A549 (cell line): ENCODE measurements around the gene GNPTG.

ENCODE experiments used
- BHLHE40 ChIP-seq: IDR thresholded peaks from 2 replicates; pipeline ENCODE4 v1.6.1; 2012; ENCODE audit warnings: low read depth, low read length, inconsistent platforms
- RFX5 ChIP-seq: fragments of 450-650 bp; IDR thresholded peaks from 2 replicates; pipeline ENCODE4 v1.7.1; 2014; ENCODE audit warnings: antibody characterized with exemption, mild to moderate bottlenecking, moderate library complexity
- RNF2 ChIP-seq: fragments of 200-600 bp; sonication (generic); IDR thresholded peaks from 2 replicates; pipeline ENCODE4 v1.6.1; 2016; ENCODE audit warnings: low read depth, mild to moderate bottlenecking, antibody characterized with exemption, moderate library complexity, borderline replicate concordance
- TF ChIP-seq, protein P1 (sequence below): fragments of >200 bp; sonication (Bioruptor Twin); formaldehyde crosslinking; IDR thresholded peaks from 2 replicates; pipeline ENCODE4 v1.6.1; 2016
- TF ChIP-seq, protein P2 (sequence below): IDR thresholded peaks from 2 replicates; pipeline ENCODE4 v1.6.1; 2012
- TF ChIP-seq, protein P3 (sequence below): fragments of >200 bp; sonication (Bioruptor Twin); formaldehyde crosslinking; IDR thresholded peaks from 3 replicates; pipeline ENCODE4 v1.5.1; 2016
- TF ChIP-seq, protein P4 (sequence below): fragments of 200-600 bp; sonication (generic); IDR thresholded peaks from 2 replicates; pipeline ENCODE4 v1.6.1; 2016; ENCODE audit warnings: antibody characterized with exemption, mild to moderate bottlenecking, moderate library complexity

DNA sequence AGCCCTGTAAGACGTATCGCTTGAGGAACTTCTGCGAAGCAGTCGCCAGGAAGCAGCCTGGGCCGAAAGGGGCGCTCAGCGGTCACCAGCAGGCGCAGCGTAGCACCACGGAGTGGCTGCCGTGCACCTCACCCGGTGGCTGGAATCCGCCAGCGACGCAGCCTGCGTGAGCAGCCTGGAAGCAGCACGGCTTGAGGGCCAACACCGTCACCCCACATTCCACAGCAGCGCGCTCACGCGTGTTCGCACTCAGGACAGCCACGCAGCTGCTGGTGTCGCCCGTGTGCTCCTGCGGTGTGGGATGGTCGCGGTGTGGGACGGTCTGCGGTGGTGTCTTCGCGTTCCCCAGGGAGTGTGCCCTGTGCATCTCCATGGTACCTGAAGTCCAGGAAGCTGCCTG is 32.7 kb upstream of the GNPTG start:
- TF ChIP-seq, protein P1, sequence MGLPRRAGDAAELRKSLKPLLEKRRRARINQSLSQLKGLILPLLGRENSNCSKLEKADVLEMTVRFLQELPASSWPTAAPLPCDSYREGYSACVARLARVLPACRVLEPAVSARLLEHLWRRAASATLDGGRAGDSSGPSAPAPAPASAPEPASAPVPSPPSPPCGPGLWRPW: no peak
- TF ChIP-seq, protein P2, sequence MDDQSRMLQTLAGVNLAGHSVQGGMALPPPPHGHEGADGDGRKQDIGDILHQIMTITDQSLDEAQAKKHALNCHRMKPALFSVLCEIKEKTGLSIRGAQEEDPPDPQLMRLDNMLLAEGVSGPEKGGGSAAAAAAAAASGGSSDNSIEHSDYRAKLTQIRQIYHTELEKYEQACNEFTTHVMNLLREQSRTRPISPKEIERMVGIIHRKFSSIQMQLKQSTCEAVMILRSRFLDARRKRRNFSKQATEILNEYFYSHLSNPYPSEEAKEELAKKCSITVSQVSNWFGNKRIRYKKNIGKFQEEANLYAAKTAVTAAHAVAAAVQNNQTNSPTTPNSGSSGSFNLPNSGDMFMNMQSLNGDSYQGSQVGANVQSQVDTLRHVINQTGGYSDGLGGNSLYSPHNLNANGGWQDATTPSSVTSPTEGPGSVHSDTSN: no peak
- TF ChIP-seq RFX5 (no peak), RNF2 (no peak), BHLHE40 (no peak)
- TF ChIP-seq, protein P3, sequence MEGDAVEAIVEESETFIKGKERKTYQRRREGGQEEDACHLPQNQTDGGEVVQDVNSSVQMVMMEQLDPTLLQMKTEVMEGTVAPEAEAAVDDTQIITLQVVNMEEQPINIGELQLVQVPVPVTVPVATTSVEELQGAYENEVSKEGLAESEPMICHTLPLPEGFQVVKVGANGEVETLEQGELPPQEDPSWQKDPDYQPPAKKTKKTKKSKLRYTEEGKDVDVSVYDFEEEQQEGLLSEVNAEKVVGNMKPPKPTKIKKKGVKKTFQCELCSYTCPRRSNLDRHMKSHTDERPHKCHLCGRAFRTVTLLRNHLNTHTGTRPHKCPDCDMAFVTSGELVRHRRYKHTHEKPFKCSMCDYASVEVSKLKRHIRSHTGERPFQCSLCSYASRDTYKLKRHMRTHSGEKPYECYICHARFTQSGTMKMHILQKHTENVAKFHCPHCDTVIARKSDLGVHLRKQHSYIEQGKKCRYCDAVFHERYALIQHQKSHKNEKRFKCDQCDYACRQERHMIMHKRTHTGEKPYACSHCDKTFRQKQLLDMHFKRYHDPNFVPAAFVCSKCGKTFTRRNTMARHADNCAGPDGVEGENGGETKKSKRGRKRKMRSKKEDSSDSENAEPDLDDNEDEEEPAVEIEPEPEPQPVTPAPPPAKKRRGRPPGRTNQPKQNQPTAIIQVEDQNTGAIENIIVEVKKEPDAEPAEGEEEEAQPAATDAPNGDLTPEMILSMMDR: no peak
- TF ChIP-seq, protein P4, sequence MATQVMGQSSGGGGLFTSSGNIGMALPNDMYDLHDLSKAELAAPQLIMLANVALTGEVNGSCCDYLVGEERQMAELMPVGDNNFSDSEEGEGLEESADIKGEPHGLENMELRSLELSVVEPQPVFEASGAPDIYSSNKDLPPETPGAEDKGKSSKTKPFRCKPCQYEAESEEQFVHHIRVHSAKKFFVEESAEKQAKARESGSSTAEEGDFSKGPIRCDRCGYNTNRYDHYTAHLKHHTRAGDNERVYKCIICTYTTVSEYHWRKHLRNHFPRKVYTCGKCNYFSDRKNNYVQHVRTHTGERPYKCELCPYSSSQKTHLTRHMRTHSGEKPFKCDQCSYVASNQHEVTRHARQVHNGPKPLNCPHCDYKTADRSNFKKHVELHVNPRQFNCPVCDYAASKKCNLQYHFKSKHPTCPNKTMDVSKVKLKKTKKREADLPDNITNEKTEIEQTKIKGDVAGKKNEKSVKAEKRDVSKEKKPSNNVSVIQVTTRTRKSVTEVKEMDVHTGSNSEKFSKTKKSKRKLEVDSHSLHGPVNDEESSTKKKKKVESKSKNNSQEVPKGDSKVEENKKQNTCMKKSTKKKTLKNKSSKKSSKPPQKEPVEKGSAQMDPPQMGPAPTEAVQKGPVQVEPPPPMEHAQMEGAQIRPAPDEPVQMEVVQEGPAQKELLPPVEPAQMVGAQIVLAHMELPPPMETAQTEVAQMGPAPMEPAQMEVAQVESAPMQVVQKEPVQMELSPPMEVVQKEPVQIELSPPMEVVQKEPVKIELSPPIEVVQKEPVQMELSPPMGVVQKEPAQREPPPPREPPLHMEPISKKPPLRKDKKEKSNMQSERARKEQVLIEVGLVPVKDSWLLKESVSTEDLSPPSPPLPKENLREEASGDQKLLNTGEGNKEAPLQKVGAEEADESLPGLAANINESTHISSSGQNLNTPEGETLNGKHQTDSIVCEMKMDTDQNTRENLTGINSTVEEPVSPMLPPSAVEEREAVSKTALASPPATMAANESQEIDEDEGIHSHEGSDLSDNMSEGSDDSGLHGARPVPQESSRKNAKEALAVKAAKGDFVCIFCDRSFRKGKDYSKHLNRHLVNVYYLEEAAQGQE: no peak
